NCI-H2227 (cell line): ENCODE measurements around the gene BAG5.
"Not testable (repeated sequence)": the region's sequence is repeated elsewhere in the genome, so short reads cannot be mapped to it uniquely, and the experiment has no call there.

ENCODE experiments used
- DNase-seq: peaks from one replicate; lab custom pipeline; 2025; ENCODE audit not compliant: unreplicated experiment; lab: John Stamatoyannopoulos, UW

The BAG5 gene

DNA sequence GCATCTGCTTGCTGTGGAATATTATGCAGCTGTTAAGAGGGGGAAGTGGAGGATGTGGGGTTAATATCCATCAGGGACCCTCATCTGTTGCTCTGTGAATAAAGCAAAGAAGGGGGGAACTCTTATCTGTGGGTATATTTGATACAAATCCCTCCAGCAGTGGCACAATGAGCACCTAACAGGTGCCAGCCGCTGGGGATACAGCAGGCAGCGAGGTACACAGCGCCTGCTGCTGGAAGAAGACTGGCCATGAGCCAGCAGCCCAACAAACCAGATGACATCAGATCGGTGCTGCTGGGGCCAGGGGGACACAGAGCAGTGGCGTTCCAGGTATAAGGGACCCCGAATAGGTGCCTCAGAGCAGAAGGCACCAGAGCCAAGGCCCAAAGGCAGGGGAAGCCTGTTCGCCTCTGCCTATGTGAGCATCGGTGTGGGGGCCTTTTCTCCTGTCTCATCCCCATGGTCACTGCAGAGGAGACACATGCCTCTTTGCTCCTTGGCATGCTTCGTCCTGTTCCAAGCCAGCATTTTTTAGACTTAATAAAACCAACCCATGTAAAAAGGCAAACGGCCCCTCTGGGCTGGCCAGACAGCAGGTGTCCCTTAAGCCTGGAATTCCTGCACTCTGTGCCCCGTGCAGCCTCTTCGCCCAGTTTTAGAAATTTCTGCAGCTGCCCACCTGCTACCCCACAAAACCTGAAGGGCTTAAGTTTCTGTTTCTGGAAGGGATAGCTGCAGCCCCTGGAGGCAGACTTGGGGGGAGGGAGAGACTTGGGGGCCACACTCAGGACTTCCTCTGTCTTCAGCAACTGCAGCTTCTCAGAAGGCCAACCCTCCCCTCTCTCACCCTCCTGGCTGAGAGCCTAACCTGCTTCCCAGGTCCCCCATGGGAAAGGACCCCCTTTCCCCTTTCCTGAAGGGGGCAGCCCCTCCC is 38.2 kb downstream of the BAG5 start:
- DNase-seq, result no peak

DNA sequence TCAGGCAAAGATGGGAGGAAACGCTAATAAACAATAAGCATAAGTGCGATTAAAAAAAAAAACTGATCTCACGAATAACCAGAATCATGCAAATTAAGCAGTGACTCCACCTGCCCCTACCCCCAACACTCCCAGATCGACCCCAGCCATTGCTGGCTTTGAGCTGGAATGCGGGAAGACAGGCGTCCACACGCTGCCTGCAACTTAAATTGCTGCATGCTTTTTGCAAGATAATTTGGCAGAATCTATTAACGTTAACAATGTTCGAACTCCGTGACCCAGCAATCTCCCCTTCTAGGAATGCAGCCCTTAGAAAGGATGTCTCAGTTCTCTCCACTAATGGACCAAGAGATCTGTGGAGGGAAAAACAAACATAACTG is 38.9 kb downstream of the BAG5 start:
- DNase-seq, result no peak

DNA sequence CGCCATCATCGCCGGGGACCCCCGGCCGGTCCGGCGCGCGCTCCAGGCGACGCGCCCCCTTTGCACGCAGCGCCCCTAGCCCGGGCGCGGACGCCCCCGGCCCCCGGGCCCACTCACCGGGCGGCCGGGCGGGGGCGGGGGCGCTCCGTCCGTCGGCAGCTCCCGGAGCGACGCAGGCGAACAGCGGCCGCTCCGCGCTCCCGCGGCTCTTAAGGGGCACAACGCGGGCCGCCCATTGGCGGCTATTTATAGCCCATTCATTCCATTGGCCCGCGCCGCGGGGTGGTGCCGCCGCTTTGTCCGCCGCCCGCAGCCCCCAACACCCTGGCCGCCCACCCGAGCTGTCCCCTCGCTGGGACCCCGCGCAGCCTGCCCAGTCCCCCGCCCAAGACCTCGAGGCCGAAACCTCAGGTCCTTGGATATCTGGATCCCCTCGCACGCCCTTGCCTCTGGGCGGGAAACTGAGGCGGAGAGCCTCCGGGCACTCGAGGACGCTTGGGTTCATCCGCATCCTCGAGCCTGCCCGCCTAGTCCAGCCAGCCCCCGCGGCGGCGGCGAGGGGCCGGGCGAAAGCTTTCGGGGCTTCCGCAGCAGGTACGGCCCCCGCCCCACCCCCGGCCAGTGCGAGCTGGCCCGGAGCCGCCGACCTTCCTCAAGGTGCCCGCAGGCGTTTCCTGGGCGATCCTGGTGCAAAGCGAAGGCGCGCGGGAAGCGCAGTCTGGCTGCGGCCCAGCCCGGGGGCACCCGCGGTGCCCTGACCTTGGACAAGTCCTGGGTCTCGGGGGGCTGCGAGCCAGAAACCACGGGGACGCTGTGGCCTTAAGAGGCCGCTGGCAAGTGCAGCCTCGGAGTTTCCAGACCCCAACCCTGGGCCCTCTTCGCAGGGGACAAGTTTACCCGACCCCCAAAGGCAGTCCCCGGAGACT is 39.5 kb downstream of the BAG5 start, which contains the start of gene CKB:
TSS of gene CKB (minus strand) at position 182 of the 926 bp plus-strand sequence. CDS start 337 bp downstream, outside the sequence.
- peak; percentile 94 for DNase-seq

DNA sequence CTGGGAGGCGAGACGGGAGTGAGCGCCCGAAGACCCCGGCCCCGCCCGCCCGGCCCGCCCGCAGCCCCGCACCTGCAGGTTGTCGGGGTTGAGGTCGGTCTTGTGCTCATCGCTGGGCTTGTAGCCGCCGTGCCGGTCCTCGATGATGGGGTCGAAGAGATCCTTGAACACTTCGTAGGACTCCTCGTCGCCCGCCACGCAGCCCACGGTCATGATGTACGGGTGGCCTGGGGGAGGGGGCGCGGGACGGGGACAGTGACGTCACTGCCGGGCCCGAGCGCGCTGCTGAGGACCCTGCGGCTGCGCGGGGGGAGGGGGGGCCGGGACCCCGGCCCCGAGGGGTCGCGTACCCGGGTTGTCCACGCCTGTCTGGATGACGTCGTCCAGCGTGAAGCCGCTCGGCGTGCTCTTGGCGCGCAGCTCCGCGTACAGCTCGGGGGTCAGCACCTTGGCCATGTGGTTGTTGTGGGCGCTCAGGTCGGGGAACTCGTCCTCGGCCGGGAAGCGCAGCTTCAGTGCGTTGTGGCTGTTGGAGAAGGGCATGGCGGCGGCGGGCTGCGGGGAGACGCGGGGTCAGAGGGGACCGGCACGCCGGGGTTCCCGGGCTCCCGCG is 40.4 kb downstream of the BAG5 start:
- peak; percentile 65 for DNase-seq

DNA sequence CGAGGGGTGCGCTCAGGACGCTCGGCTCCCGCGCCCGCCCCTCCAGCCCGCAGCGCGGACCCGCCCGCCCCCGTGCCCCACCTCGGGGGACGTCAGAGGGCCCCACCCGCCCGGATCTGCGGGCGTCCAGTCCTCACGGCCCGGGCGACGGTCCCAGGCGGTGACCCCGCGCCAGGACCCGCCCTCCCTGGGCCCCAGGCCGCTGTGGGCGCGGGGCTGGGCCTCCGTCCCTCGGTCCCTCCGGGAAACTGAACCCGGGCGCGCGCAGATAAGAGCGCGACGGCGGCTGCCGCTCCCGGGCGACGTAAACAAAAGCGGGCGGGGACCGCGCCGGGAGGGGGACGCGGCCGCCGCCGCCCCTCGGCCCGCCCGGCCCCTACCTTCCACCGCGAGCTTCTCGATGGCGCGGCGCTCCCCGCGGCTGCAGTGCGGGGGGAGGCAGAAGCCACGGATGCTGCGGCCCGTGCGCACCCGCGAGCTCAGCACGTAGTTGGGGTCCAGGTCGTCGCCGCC is 41.0 kb downstream of the BAG5 start:
- DNase-seq, result peak; percentile 53

DNA sequence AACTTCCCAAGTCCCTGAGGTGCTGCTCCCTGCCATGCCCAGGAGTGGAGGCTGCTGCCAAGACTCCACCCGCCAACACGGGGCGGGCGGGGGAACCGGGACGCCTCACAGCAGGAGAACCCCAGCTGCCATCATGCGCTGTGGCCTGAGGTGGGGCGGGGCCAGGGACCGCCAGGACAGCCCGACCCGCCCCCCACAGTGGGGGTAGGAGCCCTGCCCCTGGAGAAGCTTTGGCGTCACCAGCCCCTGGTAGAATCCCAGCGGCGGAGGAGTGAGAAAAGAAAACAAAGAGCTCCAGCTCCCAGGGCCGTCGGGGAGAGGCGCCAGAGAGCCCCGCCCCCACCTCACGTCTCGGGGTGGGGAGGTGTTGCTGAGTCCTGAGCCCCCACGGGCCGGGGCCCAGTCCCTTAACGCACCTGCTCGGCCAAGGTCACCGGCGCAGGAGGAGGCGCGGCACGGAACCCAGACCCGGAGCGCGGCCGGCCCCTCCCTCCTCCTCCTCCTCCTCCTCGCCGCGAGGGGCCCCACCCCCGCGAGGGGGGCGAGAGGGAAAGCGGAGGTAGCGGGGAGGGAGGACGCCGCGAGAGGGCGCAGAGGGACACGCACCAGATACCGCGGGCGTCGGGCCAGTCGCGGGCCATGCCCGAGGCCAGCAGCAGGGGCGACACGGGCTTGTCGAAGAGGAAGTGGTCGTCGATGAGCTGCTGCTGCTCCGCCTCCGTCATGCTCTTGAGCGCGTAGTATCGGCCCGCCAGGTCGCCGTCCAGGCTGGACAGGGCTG is 41.6 kb downstream of the BAG5 start:
- DNase-seq, result peak; percentile 83

DNA sequence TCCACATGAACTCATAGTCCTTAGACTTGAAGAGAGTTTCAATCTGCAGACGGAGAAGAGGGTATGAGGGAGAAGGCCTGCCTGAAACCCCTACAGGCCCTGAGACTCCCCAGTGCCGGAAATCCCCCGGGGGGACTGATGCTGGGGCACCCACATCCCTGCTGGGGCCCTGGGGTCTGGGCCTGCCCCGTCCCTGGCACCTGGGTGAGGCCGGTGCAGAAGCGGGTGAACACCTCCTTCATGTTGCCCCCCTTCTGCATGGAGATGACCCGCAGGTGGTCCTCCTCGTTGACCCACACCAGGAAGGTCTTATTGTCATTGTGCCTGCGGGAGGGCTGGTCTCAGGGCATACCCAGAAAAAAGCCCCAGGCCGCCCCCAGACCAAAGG is 42.2 kb downstream of the BAG5 start:
- DNase-seq, result no peak

DNA sequence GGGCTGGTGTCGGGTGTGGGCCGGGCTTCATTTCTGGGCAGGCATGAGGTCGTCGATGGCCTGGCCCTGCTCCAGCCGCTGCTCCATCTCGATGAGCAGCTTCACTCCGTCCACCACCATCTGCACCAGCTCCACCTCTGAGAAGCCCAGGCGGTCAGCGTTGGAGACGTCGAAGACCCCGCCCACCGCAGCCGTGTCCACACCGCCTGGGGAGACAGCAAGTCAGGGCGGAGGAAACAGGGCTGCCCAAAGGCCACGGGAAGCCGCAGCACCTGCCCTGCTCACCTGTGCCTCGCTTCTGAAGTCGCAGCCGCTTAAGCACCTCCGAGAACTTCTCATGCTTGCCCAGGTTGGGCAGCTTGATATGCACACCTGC is 42.6 kb downstream of the BAG5 start:
- DNase-seq, result no peak

DNA sequence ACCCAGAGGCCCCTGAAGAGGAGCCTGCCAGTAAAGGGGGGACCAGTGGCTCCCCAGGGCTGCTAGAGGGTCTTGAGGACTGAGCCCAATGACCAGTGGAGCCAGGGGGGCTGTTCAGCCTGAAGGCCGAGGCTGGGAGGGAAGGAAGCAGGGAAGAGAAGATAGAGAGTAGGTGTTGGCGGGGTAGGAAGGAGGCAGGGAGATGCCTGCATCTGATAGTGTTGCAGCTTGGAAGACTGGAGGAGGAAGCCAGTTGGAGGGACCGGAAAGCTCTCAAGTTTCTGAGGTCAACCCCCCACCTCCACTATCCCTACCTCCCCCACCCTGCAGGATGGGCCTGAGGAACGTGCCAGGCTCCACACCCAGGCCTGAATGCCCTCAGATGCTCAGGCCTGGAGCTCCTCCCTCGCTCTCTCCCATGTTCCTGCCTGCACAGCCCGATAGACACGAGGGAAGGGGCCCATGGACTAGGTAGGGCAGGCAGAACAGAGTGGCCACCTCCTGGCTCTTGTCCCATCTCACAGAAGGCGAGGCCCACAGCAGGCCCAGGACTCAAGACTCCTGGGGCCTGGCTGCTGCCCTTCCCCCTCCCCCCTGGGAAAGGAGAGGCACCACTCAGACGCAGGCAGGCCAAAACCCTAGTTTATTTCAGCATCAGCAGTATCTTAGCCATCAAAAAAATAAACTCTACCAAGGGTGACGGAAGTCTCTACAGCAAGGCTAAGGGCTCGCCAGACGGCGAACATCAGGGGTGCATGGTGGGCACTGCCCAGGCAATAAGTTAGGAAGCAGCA is 43.2 kb downstream of the BAG5 start:
- DNase-seq, result no peak

DNA sequence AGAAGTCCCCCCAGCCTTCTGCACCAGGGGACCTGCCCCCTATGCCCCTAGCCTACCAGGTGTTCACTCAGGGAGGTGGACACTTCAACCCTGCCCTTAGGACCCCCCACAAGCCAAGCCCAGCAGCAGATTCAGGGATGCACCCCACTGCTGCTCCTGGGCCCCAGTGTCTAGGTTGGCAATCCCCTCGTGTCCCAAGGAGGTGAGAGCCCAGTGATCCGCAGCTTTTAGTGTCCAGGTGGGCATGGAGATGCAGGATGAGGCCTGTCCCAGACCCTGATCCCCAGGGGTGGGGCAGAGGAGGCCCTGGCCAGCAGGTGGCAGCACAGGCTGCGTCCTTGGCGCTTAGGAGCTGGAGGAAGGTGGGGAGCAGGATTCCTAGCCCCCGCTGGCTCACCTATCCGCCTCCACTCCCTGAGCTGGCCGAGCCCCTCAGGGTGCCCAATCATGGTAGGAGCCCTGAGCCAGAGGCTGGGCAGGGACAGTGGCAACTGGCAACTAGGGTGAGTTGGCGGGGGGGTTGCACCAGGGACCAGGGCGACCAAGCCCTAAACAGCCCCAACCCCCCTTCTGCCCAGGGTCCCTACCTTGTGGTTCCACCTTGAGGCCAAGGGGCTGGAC is 43.9 kb downstream of the BAG5 start:
- peak; percentile 71 for DNase-seq

DNA sequence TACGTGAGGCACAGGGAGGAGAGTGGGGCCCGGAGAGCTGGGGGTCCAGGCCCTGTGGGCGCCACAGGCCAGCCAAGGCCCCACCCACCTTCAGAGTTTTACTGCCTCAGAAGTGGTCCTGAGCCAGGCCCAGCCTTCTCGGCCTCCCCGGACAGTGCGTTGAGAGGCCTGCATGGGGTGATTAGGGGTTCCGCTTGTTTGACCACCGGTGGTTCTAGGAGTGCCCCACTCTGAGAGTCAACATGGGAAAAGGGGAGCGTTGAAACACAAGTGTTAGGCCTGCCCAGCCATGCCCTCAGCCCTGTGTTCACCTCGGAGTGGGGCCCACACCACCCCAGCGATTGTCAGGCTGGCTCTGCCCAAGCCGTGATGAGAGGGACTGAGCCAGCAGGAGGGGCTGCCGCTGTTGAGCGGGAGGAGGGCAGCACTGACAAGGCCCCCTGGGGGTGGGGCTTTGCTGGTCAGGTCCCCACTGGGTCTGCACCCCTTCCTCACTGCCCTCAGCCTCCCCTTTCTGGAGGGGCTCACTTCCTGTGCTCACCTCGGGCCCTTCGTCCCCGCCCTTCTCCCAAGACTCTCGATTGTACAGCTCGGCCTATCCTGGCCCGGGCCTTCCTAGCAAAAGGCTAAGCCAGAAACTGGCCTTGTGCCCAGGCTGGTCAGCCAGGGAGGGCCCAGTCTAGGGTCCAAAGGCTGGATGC is 44.6 kb downstream of the BAG5 start:
- DNase-seq, result no peak

DNA sequence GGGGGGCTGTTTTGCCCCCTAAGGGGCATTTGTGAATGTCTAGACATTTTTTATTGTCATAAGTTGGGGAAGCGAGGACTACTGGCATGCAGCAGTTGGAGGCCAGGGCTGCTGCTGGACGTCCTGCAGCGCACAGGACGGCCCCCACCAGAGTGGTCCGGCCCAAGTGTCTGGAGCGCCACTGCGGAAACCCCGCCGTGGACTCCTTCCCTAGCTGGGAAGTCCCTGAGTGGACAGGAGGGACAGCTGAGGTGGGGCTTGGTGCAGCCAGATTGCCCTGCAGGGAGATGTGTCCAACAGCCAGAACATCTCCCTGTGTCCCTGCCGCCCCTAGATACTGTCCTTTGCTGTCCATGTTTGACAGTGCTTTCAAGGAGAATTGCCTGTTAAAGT is 45.3 kb downstream of the BAG5 start:
- no peak for DNase-seq

DNA sequence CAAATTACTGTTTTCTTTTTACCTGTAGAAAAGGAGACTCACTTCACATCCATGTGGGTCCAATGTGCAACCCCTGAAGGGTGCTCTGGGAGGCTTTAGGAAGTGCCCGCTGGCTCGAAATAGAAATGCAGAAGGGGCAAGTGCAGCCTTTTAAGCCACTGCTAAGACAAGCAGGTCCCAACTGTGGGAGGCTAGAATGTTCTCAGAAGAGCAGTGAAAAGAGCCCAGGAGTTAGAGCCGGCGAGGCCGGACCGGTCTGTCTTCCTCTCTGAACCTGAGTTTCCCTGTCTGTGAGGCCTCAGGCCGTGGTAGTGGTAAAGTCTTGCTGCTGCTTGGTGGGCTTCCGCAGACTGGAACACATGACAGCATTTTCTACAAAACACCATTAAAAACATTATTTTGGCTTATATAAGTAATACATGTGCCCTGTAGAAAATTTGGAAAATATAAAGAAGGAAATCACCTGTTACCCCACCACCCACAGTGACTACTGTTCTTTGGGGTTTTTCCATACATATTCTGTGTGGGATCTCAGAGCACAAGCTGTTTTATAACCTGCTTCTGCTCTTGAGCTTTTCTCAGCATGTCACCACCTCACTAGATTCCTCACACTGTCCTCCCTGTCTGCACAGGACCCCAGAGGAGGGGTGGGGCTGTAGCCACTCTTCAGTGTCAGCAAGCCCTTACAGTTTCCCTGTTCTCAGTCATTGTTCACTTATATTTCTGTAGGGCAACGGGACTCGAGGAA is 45.9 kb downstream of the BAG5 start:
- no peak for DNase-seq

DNA sequence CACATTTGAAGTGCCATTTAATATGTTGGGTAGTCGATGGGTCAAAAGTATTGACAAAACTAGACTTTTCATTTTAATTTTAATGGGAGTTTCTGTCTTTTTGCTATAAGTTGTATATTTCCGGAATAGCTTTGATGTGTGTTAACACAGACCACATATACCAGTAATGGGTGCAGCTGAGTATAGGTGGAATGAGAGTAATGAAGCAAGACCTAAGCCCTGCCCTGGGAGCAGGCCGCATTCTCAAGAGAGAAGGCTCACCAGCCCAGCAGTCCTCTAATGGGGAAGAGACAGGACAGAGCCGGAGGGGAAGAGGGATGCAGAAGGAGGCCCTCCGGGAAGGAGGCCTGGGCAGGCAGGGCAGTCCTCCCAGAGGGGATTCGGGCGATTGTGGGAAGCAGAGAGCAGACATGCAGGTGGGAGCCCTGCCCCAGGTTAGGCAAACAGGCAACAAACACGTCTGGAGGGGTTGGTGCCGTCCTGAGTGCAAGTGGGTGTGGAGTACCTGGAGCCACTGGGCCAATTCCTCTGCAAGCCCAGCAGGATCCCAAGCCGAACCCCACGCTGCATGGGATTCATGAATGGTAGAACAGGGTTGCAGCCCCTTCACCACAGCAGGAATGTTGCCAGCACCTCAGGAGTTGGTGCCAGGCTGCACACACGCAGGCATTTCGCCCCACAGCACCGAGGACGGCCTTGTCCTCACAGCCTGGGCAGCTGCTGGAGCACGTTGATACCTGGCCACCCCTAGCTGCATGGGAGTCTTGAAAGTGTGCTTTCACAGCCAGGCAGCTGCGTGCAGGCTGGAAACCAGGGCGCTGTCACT is 47.6 kb downstream of the BAG5 start:
- DNase-seq, result no peak

DNA sequence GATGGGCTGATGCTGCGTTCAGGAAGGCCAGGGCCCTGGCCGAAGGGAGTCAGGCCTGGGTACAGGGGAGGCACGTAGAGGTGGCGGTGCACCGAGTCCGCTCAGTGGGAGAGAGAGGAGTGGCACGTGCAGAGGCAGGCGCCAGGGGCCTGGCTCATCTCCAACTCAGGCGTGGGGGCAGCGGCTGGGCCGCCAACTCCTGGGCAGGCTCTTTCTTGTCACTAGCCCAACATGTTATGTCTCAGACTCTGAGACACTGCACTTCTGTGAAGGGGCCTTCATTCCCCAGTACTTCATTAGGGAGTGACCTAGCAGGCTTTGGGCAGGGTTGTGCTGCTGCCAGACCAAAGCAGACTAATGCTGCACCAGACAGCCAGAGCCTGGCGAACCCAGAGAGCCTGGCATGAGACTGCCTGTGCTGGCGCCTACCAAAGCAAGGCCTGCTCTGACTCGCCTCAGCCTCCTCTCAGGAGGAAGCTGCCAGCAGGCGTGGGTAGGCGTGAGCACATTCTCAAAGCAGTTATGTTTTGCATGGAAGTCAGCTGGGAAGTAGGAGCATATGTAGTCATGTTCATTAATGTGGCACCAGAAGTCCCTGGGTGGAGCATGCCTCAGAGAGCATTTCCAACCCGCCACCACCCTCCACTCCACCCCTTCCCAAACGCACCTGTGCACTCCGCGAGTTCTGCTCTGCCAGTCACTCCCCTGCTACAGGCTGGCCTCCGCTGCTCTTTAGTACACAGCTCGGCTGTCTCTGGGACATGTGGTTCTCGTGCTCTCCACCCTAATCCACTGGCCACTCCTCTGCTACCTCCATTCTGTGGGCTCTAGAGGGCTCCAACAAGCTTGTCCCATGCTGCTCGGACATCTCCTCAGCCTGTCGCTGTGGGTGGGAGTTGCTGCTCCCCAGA is 49.5 kb downstream of the BAG5 start:
- peak; percentile 67 for DNase-seq

DNA sequence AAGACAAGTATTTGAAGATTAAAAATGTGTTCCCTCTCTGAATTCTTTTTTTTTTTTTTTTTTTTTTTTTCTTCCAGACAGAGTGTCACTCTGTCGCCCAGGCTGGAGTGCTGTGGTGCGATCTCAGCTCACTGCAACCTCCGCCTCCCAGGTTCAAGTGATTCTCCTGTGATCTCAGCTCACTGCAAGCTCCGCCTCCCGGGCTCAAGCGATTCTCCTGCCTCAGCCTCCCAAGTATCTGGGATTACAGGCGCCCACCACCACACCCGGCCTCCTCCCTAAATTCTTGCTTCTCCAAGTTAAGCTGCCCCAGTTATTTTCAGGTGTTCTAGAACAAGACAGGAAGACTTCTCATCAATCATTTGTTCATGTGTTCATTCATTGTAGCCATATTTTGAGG is 50.3 kb downstream of the BAG5 start:
- not testable (repeated sequence) for DNase-seq
